Upper lobe of left lung (tissue), 6 donors: ENCODE data around the gene NDUFV2. TPM values are rescaled to one million over a fixed set of nuclear protein-coding genes. Genes with fewer than 3 reads are reported as not detected.

ENCODE experiments used
- ATAC-seq, 2 donors: fragments of 200-7000 bp; cut with Tn5 transposase; one replicate each; pipeline ENCODE4 v1.9.1; 2022; ENCODE audit warnings: mild to moderate bottlenecking in 2 of 2, moderate library complexity in 2 of 2; ENCODE audit not compliant: low FRiP score in 2 of 2
- DNase-seq, 2 donors: peaks; one replicate each; pipeline ENCODE4 v3.0.0-alpha.2; 2019 to 2020
- H3K27ac ChIP-seq, 4 donors: fragments of 200-600 bp; sonication (generic); one replicate each; pipeline ENCODE4 v1.5.1; 2016 to 2019
- H3K27me3 ChIP-seq, 4 donors: fragments of 200-600 bp; sonication (generic); one replicate each; pipeline ENCODE4 v1.5.1; 2017 to 2019
- H3K36me3 ChIP-seq, 4 donors: fragments of 200-600 bp; sonication (generic); one replicate each; pipeline ENCODE4 v1.5.1; 2016 to 2019
- H3K4me1 ChIP-seq, 4 donors: fragments of 200-600 bp; sonication (generic); one replicate each; pipeline ENCODE4 v1.5.1; 2018 to 2019
- H3K4me3 ChIP-seq, 4 donors: fragments of 200-600 bp; sonication (generic); one replicate each; pipeline ENCODE4 v1.5.1; 2017 to 2019; ENCODE audit warnings: mild to moderate bottlenecking in 2 of 4, moderate library complexity in 1 of 4
- H3K9me3 ChIP-seq, 4 donors: fragments of 200-600 bp; sonication (generic); one replicate each; pipeline ENCODE4 v1.5.1; 2018 to 2019
- CTCF ChIP-seq, 6 experiments: fragments of 450-650 bp in 4 of 6; fragments of 200-600 bp in 2 of 6; sonication (generic) in 2 of 6; IDR thresholded peaks; one replicate each; pipeline ENCODE4 v1.5.1; 2016 to 2019; ENCODE audit warnings: antibody characterized with exemption in 6 of 6
- EP300 ChIP-seq, 4 donors: sonication (generic); formaldehyde crosslinking; IDR thresholded peaks; one replicate each; pipeline ENCODE4 v1.5.1; 2017; ENCODE audit warnings: antibody characterized with exemption in 4 of 4, control low read depth in 2 of 4
- POLR2A ChIP-seq, 4 donors: fragments of 450-650 bp; IDR thresholded peaks; one replicate each; pipeline ENCODE4 v1.5.1; 2016 to 2017; ENCODE audit warnings: antibody characterized with exemption in 4 of 4, mild to moderate bottlenecking in 2 of 4
- POLR2AphosphoS5 ChIP-seq, 2 donors: sonication (generic); formaldehyde crosslinking; IDR thresholded peaks; one replicate each; pipeline ENCODE4 v1.5.1; 2017; ENCODE audit warnings: antibody characterized with exemption in 2 of 2
- WGBS, 2 donors: methylation state at CpG; one replicate each; pipeline ENCODE4 v1.1.5; 2017 to 2018; 5-methylcytosine and 5-hydroxymethylcytosine counted together
- total RNA-seq, 6 donors: library from RNA; depleted of rRNA in 4 of 6; stranded (reverse); fragments of >200 nt in 4 of 6; gene quantifications; one replicate each; pipeline versions ENCODE4 v1.1.0 to v1.2.1, GENCODE V29; 2016 to 2021
- donor health status: DM: no; HTN: no; CAD: no; lungs with moderate emphysema.
- donor health status: DM: no; HTN: yes; CAD: no; lungs with severe emphysema.

Gene NDUFV2
- total RNA-seq, 6 donors from 2014 or later = 45.3 to 154 (median 113) TPM

GRCh38 chr18:9126337-9126736, 23.8 kb downstream of the NDUFV2 start:
- Histone ChIP-seq H3K9me3 (no peaks in the 10 kb centered on the region), H3K27ac (no peak overlapping the region), H3K36me3 (peaks cover 6 to 81% (median 30%) of the 10 kb centered on the region in 4 donors), H3K4me1 (peaks cover 0 to 7% (median 1%) of the 10 kb centered on the region in 4 donors), H3K4me3 (no peak overlapping the region), H3K27me3 (no peaks in the 10 kb centered on the region)
- no peak for TF ChIP-seq CTCF (IDR thresholded peaks at IDR 0.05)
- no peak for TF ChIP-seq EP300 (IDR thresholded peaks at IDR 0.05)
- TF ChIP-seq POLR2A (IDR thresholded peaks at IDR 0.05) = no peak
- no peak for TF ChIP-seq POLR2AphosphoS5 (IDR thresholded peaks at IDR 0.05)
- ATAC-seq (no peak), DNase-seq (no peak)
- WGBS, 2 donors = 83 to 86% methylated on average over 3 of the region's 3 CpGs

- Histone ChIP-seq H3K4me3 (no peak overlapping the region), H3K27me3 (no peaks in the 10 kb centered on the region), H3K36me3 (peaks cover 3 to 73% (median 28%) of the 10 kb centered on the region in 4 donors), H3K27ac (no peak overlapping the region), H3K9me3 (no peaks in the 10 kb centered on the region), H3K4me1 (peaks cover 4 to 12% (median 5%) of the 10 kb centered on the region in 4 donors)
- ATAC-seq = no peak
- TF ChIP-seq POLR2A (IDR thresholded peaks at IDR 0.05) (no peak), EP300 (IDR thresholded peaks at IDR 0.05) (no peak), CTCF (IDR thresholded peaks at IDR 0.05) (no peak), POLR2AphosphoS5 (IDR thresholded peaks at IDR 0.05) (no peak)
- 76 to 81% methylated on average over 4 of the region's 4 CpGs for WGBS, 2 donors
- no peak for DNase-seq
Measured at GRCh38 chr18:9130195-9130594, 27.7 kb downstream of the NDUFV2 start.

- no peaks in the 10 kb centered on the region for H3K9me3 ChIP-seq
- peaks cover 5 to 18% (median 10%) of the 10 kb centered on the region in 4 donors for H3K4me1 ChIP-seq
- TF ChIP-seq EP300 (IDR thresholded peaks at IDR 0.05) = no peak
- no peak for TF ChIP-seq CTCF (IDR thresholded peaks at IDR 0.05)
- TF ChIP-seq POLR2A (IDR thresholded peaks at IDR 0.05) = no peak
- no peak for TF ChIP-seq POLR2AphosphoS5 (IDR thresholded peaks at IDR 0.05)
- no peak overlapping the region for H3K4me3 ChIP-seq
- peaks cover 3 to 67% (median 26%) of the 10 kb centered on the region in 4 donors for H3K36me3 ChIP-seq
- WGBS, 2 donors = 61 to 76% methylated on average over 2 of the region's 2 CpGs
- no peak overlapping the region for H3K27ac ChIP-seq
- H3K27me3 ChIP-seq = no peaks in the 10 kb centered on the region
- ATAC-seq (peak in 1 of 2 donors; percentile 67), DNase-seq (no peak)
Measured at GRCh38 chr18:9130806-9131205, 28.3 kb downstream of the NDUFV2 start.

- no peak for TF ChIP-seq POLR2AphosphoS5 (IDR thresholded peaks at IDR 0.05)
- no peak for TF ChIP-seq EP300 (IDR thresholded peaks at IDR 0.05)
- no peak for TF ChIP-seq CTCF (IDR thresholded peaks at IDR 0.05)
- TF ChIP-seq POLR2A (IDR thresholded peaks at IDR 0.05) = no peak
- DNase-seq (no peak), ATAC-seq (no peak)
- 98% methylated on average over 4 of the region's 4 CpGs for WGBS, 2 donors
- Histone ChIP-seq H3K9me3 (no peaks in the 10 kb centered on the region), H3K4me3 (no peak overlapping the region), H3K27me3 (no peaks in the 10 kb centered on the region), H3K36me3 (peaks cover 3 to 51% (median 17%) of the 10 kb centered on the region in 4 donors), H3K27ac (peak overlapping the region in 1 of 4 donors; percentile 11), H3K4me1 (peaks cover 5 to 16% (median 10%) of the 10 kb centered on the region in 4 donors)
Measured at GRCh38 chr18:9132628-9133027, 30.1 kb downstream of the NDUFV2 start.

- TF ChIP-seq POLR2A (IDR thresholded peaks at IDR 0.05) (no peak), EP300 (IDR thresholded peaks at IDR 0.05) (no peak), POLR2AphosphoS5 (IDR thresholded peaks at IDR 0.05) (no peak), CTCF (IDR thresholded peaks at IDR 0.05) (no peak)
- ATAC-seq (no peak), DNase-seq (no peak)
- H3K4me3 ChIP-seq = no peak overlapping the region
- H3K27ac ChIP-seq = peak overlapping the region in 1 of 4 donors; percentile 11
- WGBS, 2 donors = 80 to 90% methylated on average over 2 of the region's 2 CpGs
- no peaks in the 10 kb centered on the region for H3K9me3 ChIP-seq
- no peaks in the 10 kb centered on the region for H3K27me3 ChIP-seq
- H3K36me3 ChIP-seq = peaks cover 3 to 45% (median 12%) of the 10 kb centered on the region in 4 donors
- H3K4me1 ChIP-seq = peaks cover 6 to 15% (median 13%) of the 10 kb centered on the region in 4 donors
Measured at GRCh38 chr18:9133225-9133624, 30.7 kb downstream of the NDUFV2 start.
